ENCODE data around the gene TSPAN10.

Gene TSPAN10

DNA sequence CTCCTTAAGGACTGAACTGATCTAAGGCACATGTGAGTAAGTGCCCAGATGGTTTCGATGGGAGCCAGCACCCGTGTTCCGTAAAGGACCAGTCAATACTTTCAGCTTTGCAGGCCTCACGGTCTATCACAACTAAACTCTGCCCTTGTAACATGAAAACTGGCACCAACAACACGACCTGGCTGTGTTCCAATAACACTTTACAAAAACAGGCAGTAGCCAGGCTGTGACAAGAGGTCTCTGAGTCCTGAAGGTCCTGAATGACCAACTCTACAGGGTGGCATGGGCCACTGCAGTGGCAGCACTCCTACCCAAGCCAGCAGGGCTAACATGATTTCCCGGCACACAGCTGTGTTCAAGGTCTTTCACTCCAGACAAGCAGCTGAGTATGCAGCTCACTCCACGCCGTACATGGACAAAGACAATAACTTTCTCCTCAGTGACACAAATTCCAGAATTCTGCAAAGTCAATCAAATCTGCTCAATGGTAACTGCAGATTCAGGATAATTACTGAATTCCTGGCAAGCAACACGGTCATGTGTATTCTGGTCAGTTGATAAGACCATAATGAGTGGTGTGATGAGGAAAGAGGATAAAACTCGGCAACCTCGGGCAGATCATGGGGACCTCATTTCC, 15.4 kb upstream of the TSPAN10 start:
- TF ChIP-seq USF1 (IDR thresholded peaks at IDR 0.05) = no peak
- TF ChIP-seq, protein P1, sequence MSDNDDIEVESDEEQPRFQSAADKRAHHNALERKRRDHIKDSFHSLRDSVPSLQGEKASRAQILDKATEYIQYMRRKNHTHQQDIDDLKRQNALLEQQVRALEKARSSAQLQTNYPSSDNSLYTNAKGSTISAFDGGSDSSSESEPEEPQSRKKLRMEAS (IDR thresholded peaks at IDR 0.05) = no peak
- no peak for TF ChIP-seq NFIC (IDR thresholded peaks at IDR 0.05)
- no peak for TF ChIP-seq CEBPB (IDR thresholded peaks at IDR 0.05)

DNA sequence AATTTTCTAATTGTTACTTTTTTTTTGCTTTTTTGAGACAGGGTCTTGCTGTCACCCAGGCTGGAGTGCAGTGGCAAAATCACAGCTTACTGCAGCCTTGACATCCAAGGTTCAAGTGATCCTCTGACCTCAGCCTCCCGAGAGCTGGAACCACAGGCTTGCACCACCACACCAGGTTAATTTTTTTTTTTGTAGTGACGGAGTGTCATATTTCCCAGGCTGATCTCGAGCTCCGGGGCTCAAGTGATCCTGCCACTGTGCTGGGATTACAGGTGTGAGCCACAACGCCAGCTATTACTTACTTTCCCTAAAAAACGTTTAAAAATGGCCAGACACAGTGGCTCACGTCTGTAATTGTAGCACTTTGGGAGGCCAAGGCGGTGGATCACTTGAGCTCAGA, 6.7 kb upstream of the TSPAN10 start:
- TF ChIP-seq REST (IDR thresholded peaks at IDR 0.05; ENCODE audit: low read depth) (no peak), CREB1 (IDR thresholded peaks at IDR 0.05; ENCODE audit: low read depth) (no peak), EP300 (IDR thresholded peaks at IDR 0.05; ENCODE audit: borderline replicate concordance) (no peak)

- TF ChIP-seq RAD21 (IDR thresholded peaks at IDR 0.05; ENCODE audit: low read depth) (no peak), NFIC (IDR thresholded peaks at IDR 0.05) (no peak), TEAD4 (IDR thresholded peaks at IDR 0.05) (no peak), REST (IDR thresholded peaks at IDR 0.05; ENCODE audit: low read depth) (no peak)
Observed at GRCh38 chr17:81631482-81631881, 5.5 kb upstream of the TSPAN10 start.

GRCh38 chr17:81635431-81635830, 1.6 kb upstream of the TSPAN10 start:
- TF ChIP-seq YY1 (IDR thresholded peaks at IDR 0.05; ENCODE audit: low read depth) (no peak), REST (IDR thresholded peaks at IDR 0.05; ENCODE audit: low read depth) (no peak), CEBPB (IDR thresholded peaks at IDR 0.05) (no peak), FOXM1 (IDR thresholded peaks at IDR 0.05; ENCODE audit: borderline replicate concordance, low read depth) (no peak), TAF1 (IDR thresholded peaks at IDR 0.05; ENCODE audit: low read depth) (no peak), CREB1 (IDR thresholded peaks at IDR 0.05; ENCODE audit: low read depth) (no peak), ZBTB7A (IDR thresholded peaks at IDR 0.05; ENCODE audit: low read depth) (no peak), TEAD4 (IDR thresholded peaks at IDR 0.05) (no peak), EGR1 (IDR thresholded peaks at IDR 0.05) (no peak), USF1 (IDR thresholded peaks at IDR 0.05) (no peak), TCF12 (IDR thresholded peaks at IDR 0.05; ENCODE audit: low read depth) (no peak), NFIC (IDR thresholded peaks at IDR 0.05) (no peak), EP300 (IDR thresholded peaks at IDR 0.05; ENCODE audit: borderline replicate concordance) (no peak), RAD21 (IDR thresholded peaks at IDR 0.05; ENCODE audit: low read depth) (no peak)
- TF ChIP-seq, protein P1 (IDR thresholded peaks at IDR 0.05) = no peak

DNA sequence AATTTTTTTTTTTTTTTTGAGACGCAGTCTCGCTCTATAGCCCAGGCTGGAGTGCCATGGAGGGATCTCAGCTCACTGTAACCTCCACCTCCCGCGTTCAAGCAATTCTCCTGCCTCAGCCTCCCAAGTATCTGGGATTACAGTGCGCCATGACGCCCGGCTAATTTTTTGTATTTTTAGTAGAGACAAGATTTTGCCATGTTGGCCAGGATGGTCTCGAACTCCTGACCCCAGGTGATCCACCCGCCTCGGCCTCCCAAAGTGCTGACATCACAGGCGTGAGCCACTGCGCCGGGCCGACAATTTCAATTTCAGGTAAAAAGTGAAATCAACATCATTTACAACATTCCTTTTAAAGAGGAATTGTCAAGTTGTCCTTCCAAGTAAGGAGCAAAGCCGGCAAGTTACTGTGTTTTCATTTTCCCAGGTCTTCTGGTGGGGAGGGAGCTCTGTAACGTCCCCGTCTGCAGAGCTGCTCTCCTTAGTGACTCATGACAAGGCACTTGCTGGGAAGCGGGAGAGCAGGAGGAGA, 957 bp upstream of the TSPAN10 start:
- no peak for TF ChIP-seq REST (IDR thresholded peaks at IDR 0.05; ENCODE audit: low read depth)
